ENCODE results near the gene PAK6.

PAK6 gene

GRCh38 chr15:40275523-40275922 is 36.7 kb downstream of the PAK6 start:
- DNase-seq (ENCODE audit: low read depth) = no peak
- no peak for TF ChIP-seq CTCF (IDR thresholded peaks at IDR 0.05; ENCODE audit: control insufficient read depth, insufficient read depth, low read depth, low read length, missing control alignments)
- no peak overlapping the region for H3K4me3 ChIP-seq (ENCODE audit: control insufficient read depth, low read depth, low read length)

- TF ChIP-seq CTCF (IDR thresholded peaks at IDR 0.05; ENCODE audit: control insufficient read depth, insufficient read depth, low read depth, low read length, missing control alignments) = no peak
- H3K4me3 ChIP-seq (ENCODE audit: control insufficient read depth, low read depth, low read length) = no peak overlapping the region
- no peak for DNase-seq (ENCODE audit: low read depth)
Observed at GRCh38 chr15:40275954-40276353, 37.1 kb downstream of the PAK6 start.

GRCh38 chr15:40276927-40277326 is 38.1 kb downstream of the PAK6 start:
- no peak overlapping the region for H3K4me3 ChIP-seq (ENCODE audit: control insufficient read depth, low read depth, low read length)
- no peak for TF ChIP-seq CTCF (IDR thresholded peaks at IDR 0.05; ENCODE audit: control insufficient read depth, insufficient read depth, low read depth, low read length, missing control alignments)
- no peak for DNase-seq (ENCODE audit: low read depth)

GRCh38 chr15:40277471-40277870 is 38.6 kb downstream of the PAK6 start:
- no peak overlapping the region for H3K4me3 ChIP-seq (ENCODE audit: control insufficient read depth, low read depth, low read length)
- TF ChIP-seq CTCF (IDR thresholded peaks at IDR 0.05; ENCODE audit: control insufficient read depth, insufficient read depth, low read depth, low read length, missing control alignments) = no peak

GRCh38 chr15:40278026-40278425 is 39.2 kb downstream of the PAK6 start:
- no peak for TF ChIP-seq CTCF (IDR thresholded peaks at IDR 0.05; ENCODE audit: control insufficient read depth, insufficient read depth, low read depth, low read length, missing control alignments)
- H3K4me3 ChIP-seq (ENCODE audit: control insufficient read depth, low read depth, low read length) = no peak overlapping the region
- no peak for DNase-seq (ENCODE audit: low read depth)

More at GRCh38 chr15:40277471-40277870, 38.6 kb downstream of the PAK6 start:
- no peak for DNase-seq (ENCODE audit: low read depth)

GRCh38 chr15:40279437-40280141 is 40.7 kb downstream of the PAK6 start:
- DNase-seq (ENCODE audit: low read depth) = no peak
- H3K4me3 ChIP-seq (ENCODE audit: control insufficient read depth, low read depth, low read length) = no peak overlapping the region
- peak; percentile 98 for TF ChIP-seq CTCF (IDR thresholded peaks at IDR 0.05; ENCODE audit: control insufficient read depth, insufficient read depth, low read depth, low read length, missing control alignments)

All from AG09309 (cell line).